T-helper 9 cell (primary cell): ENCODE measurements around the gene RAD51B.

Source experiments
- DNase-seq: peaks from one replicate; pipeline ENCODE4 v3.0.0-alpha.2; 2020

RAD51B gene

GRCh38 chr14:68397371-68397811, 577.8 kb downstream of the RAD51B start:
- no peak for DNase-seq

GRCh38 chr14:68397822-68398221, 578.2 kb downstream of the RAD51B start:
- no peak for DNase-seq

- DNase-seq: no peak
Measured at GRCh38 chr14:68398370-68398769, 578.8 kb downstream of the RAD51B start.

GRCh38 chr14:68399971-68400370, 580.4 kb downstream of the RAD51B start:
- no peak for DNase-seq

GRCh38 chr14:68401317-68401716, 581.7 kb downstream of the RAD51B start:
- no peak for DNase-seq

- DNase-seq: no peak
Measured at GRCh38 chr14:68401855-68402254, 582.3 kb downstream of the RAD51B start.

GRCh38 chr14:68402525-68403101, 583.0 kb downstream of the RAD51B start:
- DNase-seq: no peak

GRCh38 chr14:68403191-68404145, 583.9 kb downstream of the RAD51B start:
- DNase-seq: no peak

- no peak for DNase-seq
Measured at GRCh38 chr14:68404146-68404527, 584.6 kb downstream of the RAD51B start.

GRCh38 chr14:68404652-68405183, 585.1 kb downstream of the RAD51B start:
- peak; percentile 2 for DNase-seq

GRCh38 chr14:68405961-68406360, 586.4 kb downstream of the RAD51B start:
- DNase-seq: no peak

- no peak for DNase-seq
Measured at GRCh38 chr14:68407285-68407684, 587.7 kb downstream of the RAD51B start.

GRCh38 chr14:68407825-68408224, 588.2 kb downstream of the RAD51B start:
- no peak for DNase-seq

- DNase-seq: no peak
Measured at GRCh38 chr14:68408680-68409079, 589.1 kb downstream of the RAD51B start.

- no peak for DNase-seq
Measured at GRCh38 chr14:68409387-68409786, 589.8 kb downstream of the RAD51B start.

GRCh38 chr14:68412505-68413465, 593.2 kb downstream of the RAD51B start:
- DNase-seq: no peak

- DNase-seq: no peak
Measured at GRCh38 chr14:68413509-68413908, 593.9 kb downstream of the RAD51B start.

GRCh38 chr14:68414121-68414520, 594.5 kb downstream of the RAD51B start:
- no peak for DNase-seq

GRCh38 chr14:68416171-68416570, 596.6 kb downstream of the RAD51B start:
- DNase-seq: no peak

- DNase-seq: no peak
Measured at GRCh38 chr14:68417009-68417650, 597.6 kb downstream of the RAD51B start.

- no peak for DNase-seq
Measured at GRCh38 chr14:68418174-68419118, 598.9 kb downstream of the RAD51B start.
